GM18499 (cell line): ENCODE data around the gene ADORA2B.
"Not testable (repeated sequence)": the region's sequence is repeated elsewhere in the genome, so short reads cannot be mapped to it uniquely, and the experiment has no call there.

Source experiments
- ATAC-seq: cut with Tn5 transposase; IDR thresholded peaks from one replicate; pipeline ENCODE4 v1.9.1; 2021; ENCODE audit warnings: moderate number of reproducible peaks; ENCODE audit not compliant: insufficient read depth, unreplicated experiment

Gene ADORA2B

GRCh38 chr17:15977894-15978293 is 33.0 kb downstream of the ADORA2B start:
- ATAC-seq: no peak

DNA sequence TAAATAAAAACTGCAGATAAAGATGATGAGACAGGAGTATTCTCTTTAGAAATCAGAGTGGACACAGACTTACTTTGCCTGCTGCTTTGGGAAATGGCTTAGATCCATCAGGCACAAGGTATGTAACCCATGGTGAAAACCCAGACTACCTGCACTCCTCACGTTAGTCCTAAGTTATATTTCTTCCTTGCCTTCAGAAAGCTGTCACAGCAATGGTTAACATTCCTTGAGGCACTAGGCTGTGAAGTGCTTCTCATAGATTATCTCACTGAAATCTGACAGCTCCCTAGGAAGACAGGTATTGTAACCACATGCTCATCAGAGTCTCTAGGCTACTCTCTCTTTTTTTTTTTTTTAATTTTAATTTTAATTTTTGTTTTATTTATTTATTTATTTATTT is 33.7 kb downstream of the ADORA2B start:
- ATAC-seq: no peak

- not testable (repeated sequence) for ATAC-seq
These were observed 34.1 kb downstream of the ADORA2B start for GRCh38 chr17:15979013-15979412.

- ATAC-seq: peak; percentile 94
These were observed 36.3 kb downstream of the ADORA2B start for GRCh38 chr17:15981208-15981607.

- ATAC-seq: no peak
These were observed 37.0 kb downstream of the ADORA2B start for GRCh38 chr17:15981646-15982580.

DNA sequence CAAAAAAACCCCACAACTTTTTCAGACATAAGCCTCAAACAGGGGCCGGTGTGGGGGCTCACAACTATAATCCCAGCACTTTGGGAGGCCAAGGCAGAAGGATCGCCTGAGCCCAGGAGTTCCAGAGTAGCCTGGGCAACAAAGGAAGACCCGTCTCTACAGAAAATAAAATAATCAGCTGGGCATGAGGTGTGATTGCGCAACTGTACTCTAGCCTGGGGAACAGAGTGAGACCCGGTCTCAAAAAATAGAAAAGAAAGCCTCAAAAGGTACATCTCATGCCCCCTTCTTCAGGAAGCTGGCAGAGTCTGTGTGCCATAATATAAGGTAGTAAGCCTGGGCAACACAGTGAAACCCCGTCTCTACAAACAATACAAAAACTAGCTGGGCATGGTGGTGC is 51.4 kb downstream of the ADORA2B start:
- no peak for ATAC-seq

- no peak for ATAC-seq
These were observed 53.2 kb downstream of the ADORA2B start for GRCh38 chr17:15998031-15998562.

DNA sequence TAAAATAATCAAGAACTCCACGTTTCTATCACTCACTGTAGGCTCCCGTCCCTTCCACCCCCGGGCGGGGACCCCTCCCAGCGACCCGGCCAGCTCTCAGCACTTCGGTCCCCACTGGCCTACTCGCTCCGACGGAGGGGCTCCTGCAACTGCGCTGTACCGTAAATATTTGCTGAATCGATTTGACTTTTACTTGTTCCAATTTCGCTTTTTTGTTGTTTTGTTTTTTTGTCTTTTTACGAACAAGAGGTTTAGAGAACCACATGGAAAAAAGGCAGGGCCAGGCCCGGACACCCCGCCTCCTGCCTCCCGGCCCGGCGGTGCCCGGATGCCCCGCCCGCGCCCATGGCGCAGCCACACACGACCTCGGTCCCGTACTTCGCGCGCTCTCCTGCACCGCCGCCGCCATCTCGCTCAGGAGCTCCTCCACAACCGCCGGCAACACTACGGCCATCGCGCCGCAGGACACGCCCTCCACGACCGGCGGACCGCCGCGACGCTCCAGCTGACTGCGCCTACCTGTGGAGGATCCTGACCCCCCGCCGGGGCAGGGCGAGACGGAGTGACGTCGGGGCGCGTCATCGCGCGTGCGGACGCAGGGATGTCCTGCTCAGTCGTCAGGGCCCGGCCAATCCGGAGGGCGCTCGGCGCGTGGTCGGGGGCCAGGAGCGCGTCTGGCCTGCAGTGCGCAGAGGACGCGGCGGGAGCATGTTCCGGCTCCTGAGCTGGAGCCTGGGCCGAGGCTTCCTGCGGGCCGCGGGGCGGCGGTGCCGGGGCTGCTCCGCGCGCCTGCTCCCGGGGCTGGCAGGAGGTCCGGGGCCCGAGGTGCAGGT is 54.4 kb downstream of the ADORA2B start, which contains the start of the genes TTC19 and ZSWIM7:
Gene TTC19, plus strand, starts transcription at position 684 of the 833 bp plus-strand sequence. Its CDS starts 25 bp downstream, at position 709.
Gene ZSWIM7, minus strand, starts transcription at position 564 of the 833 bp plus-strand sequence. Its CDS starts 110 bp downstream, at position 454.
- peak; percentile 73 for ATAC-seq

DNA sequence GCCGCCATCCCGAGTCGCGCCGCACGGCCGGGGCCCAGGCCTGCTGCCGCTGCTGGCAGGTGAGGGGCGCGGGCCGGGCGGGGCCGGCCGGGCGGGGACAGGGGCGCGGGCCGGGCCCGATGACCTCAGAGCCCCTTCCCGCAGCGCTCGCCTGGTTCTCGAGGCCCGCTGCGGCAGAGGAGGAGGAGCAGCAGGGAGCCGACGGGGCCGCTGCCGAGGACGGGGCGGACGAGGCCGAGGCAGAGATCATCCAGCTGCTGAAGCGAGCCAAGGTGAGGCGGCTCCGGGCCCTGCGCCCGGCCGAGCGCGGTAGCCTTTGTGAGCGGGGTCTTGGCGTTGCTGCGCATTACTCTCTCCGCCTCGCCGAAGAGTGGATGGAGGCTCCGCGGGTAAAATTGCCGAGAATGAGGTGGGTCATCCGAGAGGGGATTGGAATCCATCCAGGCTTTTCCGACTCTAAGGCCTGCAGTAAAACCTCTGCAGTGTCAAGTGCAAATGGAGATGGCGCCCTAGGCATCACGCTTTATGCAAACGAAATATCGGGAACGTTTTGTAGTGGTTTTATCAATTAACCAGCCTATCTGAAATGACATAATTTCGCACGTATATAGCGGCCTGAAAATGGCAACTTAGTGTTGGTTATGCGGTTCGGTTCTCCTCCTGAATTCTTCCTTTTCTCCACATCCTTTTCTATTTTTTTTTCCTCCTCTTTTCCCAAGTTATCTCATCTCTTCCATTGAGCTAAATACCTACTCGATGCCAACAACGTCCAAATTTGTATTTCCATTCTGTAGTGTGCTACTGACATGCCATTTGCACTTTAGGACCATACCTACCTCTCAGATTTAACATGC is 55.3 kb downstream of the ADORA2B start:
- peak; percentile 12 for ATAC-seq

GRCh38 chr17:16001226-16001897 is 56.4 kb downstream of the ADORA2B start:
- no peak for ATAC-seq

GRCh38 chr17:16002708-16003260 is 57.9 kb downstream of the ADORA2B start:
- no peak for ATAC-seq

- no peak for ATAC-seq
These were observed 58.9 kb downstream of the ADORA2B start for GRCh38 chr17:16003841-16004240.

DNA sequence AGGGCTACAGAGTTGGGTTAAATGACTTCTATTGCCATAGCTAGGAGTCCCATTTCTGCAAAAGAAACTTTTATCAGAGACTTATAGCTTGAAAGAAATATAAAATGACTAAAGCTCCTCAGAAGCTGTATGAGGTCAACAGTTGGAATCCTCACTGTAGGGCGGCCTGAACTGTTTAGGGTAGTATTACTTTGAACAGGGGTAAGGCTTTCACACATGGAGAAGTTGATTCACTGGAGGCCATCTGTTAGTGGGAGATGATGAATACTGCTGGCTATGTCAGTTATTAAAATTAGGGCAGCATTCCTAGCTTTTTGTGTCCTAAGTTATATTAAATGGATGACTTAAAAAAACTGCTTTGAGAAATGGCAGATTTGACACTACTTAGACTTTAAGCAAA is 60.7 kb downstream of the ADORA2B start:
- ATAC-seq: no peak

GRCh38 chr17:16007439-16007838 is 62.5 kb downstream of the ADORA2B start:
- ATAC-seq: no peak

GRCh38 chr17:16013943-16014407 is 69.0 kb downstream of the ADORA2B start:
- ATAC-seq: no peak

GRCh38 chr17:16019347-16019746 is 74.4 kb downstream of the ADORA2B start:
- ATAC-seq: no peak

DNA sequence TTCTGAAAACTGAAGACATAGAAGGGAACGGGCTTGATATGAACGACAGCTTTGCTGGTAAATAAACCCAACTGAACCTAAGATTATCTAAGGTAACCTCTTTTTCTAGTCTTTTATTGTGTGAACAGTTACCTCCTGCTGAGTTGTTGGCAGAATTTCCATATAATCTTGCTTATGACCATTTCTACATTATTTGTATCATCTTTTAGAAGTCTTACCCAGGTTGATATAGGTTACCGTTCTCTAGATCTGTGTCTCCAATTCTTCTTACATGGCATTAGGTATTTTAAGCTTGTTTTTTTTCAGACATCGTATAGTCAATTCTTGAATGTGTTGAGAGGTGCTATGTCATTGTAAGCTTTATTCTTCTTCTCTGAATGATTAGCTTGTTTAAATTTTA is 79.0 kb downstream of the ADORA2B start:
- no peak for ATAC-seq

- ATAC-seq: no peak
These were observed 80.3 kb downstream of the ADORA2B start for GRCh38 chr17:16025202-16025601.
